Hematopoietic multipotent progenitor cell treated with erythropoietin and hydrocortisone succinate and interleukin-3 and kit ligand, for 4 days (in vitro differentiated cells): ENCODE data around the gene RFPL1.
"Not testable (repeated sequence)": the region's sequence is repeated elsewhere in the genome, so short reads cannot be mapped to it uniquely, and the experiment has no call there.

Experiments used
- DNase-seq: peaks from one replicate; pipeline ENCODE4 v3.0.0-alpha.2; 2015

RFPL1 gene

GRCh38 chr22:29479417-29480261 is 41.3 kb downstream of the RFPL1 start, which contains the start of gene NEFH:
NEFH (plus strand) TSS chr22:29480218; CDS start chr22:29480263, 45 bp downstream.
- peak; percentile 38 for DNase-seq

- no peak for DNase-seq
Observed at GRCh38 chr22:29480262-29480511, 41.8 kb downstream of the RFPL1 start.

GRCh38 chr22:29480512-29481264 is 42.3 kb downstream of the RFPL1 start:
- DNase-seq: peak; percentile 86

- DNase-seq: peak; percentile 24
Observed at GRCh38 chr22:29481265-29482000, 43.0 kb downstream of the RFPL1 start.

- DNase-seq: no peak
Observed at GRCh38 chr22:29482253-29482652, 43.9 kb downstream of the RFPL1 start.

GRCh38 chr22:29482726-29483125 is 44.3 kb downstream of the RFPL1 start:
- DNase-seq: no peak

- no peak for DNase-seq
Observed at GRCh38 chr22:29483254-29483653, 44.9 kb downstream of the RFPL1 start.

- DNase-seq: no peak
Observed at GRCh38 chr22:29484642-29485041, 46.3 kb downstream of the RFPL1 start.

- no peak for DNase-seq
Observed at GRCh38 chr22:29485448-29485847, 47.1 kb downstream of the RFPL1 start.

- no peak for DNase-seq
Observed at GRCh38 chr22:29487426-29487986, 49.1 kb downstream of the RFPL1 start.

- not testable (repeated sequence) for DNase-seq
Observed at GRCh38 chr22:29489127-29489780, 50.9 kb downstream of the RFPL1 start.

- no peak for DNase-seq
Observed at GRCh38 chr22:29491012-29491411, 52.6 kb downstream of the RFPL1 start.
